Measurements from ENCODE around the gene KCNMB1. TPM values are rescaled to one million over a fixed set of nuclear protein-coding genes. Genes with fewer than 3 reads are reported as not detected.

KCNMB1 gene
- total and polyA plus RNA-seq, 8 donors: 0.78 to 5.0 (median 1.3) TPM

DNA sequence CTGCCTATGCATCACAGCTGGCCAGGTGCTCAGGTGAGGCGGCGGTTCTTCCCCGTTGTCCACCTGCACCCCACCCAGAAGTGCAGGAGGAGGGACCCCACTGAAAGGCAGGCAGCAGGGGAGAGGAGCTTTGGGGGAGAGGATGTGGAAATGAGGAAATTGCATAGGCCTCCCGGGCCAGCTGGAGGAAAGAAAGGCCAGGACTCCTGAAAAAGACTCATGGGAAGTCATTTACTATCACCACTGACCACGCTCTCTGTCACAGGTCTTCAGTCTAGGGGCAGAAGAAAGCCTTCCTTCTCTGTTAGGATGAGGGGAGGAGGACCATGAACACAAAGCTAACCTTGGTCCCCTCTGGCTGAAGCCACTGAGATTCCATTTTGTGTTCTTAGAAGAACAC, 28.1 kb downstream of the KCNMB1 start:
- H3K27me3 ChIP-seq: no peaks in the 10 kb centered on the region
- no peak overlapping the region for H3K4me3 ChIP-seq
- no peaks in the 10 kb centered on the region for H3K9me3 ChIP-seq
- TF ChIP-seq, protein P1, sequence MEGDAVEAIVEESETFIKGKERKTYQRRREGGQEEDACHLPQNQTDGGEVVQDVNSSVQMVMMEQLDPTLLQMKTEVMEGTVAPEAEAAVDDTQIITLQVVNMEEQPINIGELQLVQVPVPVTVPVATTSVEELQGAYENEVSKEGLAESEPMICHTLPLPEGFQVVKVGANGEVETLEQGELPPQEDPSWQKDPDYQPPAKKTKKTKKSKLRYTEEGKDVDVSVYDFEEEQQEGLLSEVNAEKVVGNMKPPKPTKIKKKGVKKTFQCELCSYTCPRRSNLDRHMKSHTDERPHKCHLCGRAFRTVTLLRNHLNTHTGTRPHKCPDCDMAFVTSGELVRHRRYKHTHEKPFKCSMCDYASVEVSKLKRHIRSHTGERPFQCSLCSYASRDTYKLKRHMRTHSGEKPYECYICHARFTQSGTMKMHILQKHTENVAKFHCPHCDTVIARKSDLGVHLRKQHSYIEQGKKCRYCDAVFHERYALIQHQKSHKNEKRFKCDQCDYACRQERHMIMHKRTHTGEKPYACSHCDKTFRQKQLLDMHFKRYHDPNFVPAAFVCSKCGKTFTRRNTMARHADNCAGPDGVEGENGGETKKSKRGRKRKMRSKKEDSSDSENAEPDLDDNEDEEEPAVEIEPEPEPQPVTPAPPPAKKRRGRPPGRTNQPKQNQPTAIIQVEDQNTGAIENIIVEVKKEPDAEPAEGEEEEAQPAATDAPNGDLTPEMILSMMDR (IDR thresholded peaks at IDR 0.05): no peak
- ATAC-seq (no peak), DNase-seq (no peak)
- peaks cover 4 to 87% of the 10 kb centered on the region in 2 donors for H3K4me1 ChIP-seq
- H3K36me3 ChIP-seq: no peaks in the 10 kb centered on the region
- intact Hi-C loops (cut with DNase I): no loop called here
- peak overlapping the region in 1 of 2 donors; percentile 78 for H3K27ac ChIP-seq

DNA sequence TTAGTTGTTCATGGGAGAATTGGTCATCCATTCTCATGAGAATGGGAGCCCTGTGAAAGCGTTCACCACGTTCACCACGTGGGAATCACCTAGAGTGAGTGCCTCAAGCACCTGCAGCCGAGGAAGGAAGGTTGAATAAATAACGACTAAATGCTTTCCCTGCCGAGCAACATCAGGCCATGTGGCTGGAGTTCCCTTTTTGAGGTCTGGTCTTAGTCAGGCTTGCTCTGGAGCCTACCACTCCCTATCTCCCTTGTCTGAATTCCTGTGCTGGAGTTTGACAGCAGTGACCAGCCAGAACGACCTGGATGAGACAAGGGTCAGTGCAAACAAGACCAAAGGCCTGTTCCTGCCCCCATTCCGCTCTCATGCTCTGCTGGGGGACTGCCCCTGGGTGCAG, 28.5 kb downstream of the KCNMB1 start:
- Histone ChIP-seq H3K4me1 (peaks cover 4 to 83% of the 10 kb centered on the region in 2 donors), H3K27me3 (no peaks in the 10 kb centered on the region), H3K36me3 (no peaks in the 10 kb centered on the region), H3K9me3 (no peaks in the 10 kb centered on the region), H3K27ac (peak overlapping the region in 1 of 2 donors; percentile 78), H3K4me3 (no peak overlapping the region)
- TF ChIP-seq, protein P1 (IDR thresholded peaks at IDR 0.05): no peak
- ATAC-seq (peak; percentile 27), DNase-seq (peak in 1 of 4 donors; percentile 48)
- intact Hi-C loops (cut with DNase I): no loop called here

DNA sequence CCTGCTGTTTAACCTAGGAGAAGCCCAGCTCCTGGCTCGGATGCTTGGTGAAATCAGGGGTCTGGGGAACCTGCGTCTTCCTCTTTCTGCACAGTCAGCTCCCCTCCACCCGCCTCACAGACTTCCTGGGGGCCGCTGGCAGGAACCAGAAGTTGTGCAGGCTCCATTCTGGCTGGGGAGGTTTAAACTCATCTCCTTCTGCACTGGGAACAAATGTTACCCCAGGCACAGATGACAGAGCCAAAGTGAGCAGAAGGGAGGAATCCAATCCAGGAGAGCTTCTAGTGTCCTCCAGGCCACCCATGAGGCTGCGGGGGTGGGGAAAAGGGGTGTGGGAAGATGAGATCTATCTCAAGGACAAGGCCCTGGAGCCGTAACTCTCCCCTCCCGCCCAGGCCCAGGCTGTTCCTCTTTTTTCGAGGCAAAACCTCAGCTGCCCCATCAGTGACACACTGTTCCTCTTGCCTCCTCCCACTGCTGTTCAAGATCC, 31.2 kb downstream of the KCNMB1 start:
- intact Hi-C loops (cut with DNase I): no loop called here
- Histone ChIP-seq H3K27ac (peak overlapping the region in 1 of 2 donors; percentile 89), H3K36me3 (no peaks in the 10 kb centered on the region), H3K27me3 (peaks cover 0 to 22% of the 10 kb centered on the region in 2 donors), H3K9me3 (no peaks in the 10 kb centered on the region), H3K4me1 (peaks cover 7 to 68% of the 10 kb centered on the region in 2 donors), H3K4me3 (no peak overlapping the region)
- ATAC-seq (peak; percentile 66), DNase-seq (peak in 2 of 4 donors; percentile 87 to 92)
- TF ChIP-seq, protein P1 (IDR thresholded peaks at IDR 0.05): no peak

DNA sequence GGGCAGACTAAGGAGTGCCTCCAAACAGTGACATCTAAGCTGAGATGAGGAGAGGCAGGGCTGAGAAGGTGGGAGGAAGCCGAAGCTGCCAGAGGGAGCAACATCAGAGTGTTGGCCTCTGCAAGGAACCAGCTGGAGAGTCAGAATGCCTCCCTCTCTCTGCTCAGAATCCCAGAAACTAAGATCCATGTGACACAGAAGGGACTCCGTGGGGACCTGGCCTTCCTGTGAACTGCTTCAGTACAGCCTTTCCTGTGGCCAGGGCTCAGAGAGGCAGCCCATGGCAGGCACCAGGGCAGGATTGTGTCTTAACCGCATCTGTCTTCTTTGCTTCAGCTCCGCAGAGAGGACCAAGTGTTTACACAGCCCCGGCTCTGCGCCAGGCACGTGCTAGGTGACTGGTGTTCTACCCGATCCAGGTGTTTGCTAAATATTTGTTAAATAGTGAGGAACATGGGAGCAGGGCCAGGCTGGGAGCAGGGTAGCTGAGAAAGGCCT, 33.5 kb downstream of the KCNMB1 start:
- intact Hi-C loops (cut with DNase I): no loop called here
- H3K9me3 ChIP-seq: no peaks in the 10 kb centered on the region
- H3K27ac ChIP-seq: no peak overlapping the region
- H3K36me3 ChIP-seq: no peaks in the 10 kb centered on the region
- ATAC-seq (peak; percentile 35), DNase-seq (peak in 1 of 4 donors; percentile 52)
- TF ChIP-seq, protein P1 (IDR thresholded peaks at IDR 0.05): no peak
- peaks cover 0 to 31% of the 10 kb centered on the region in 2 donors for H3K27me3 ChIP-seq
- H3K4me1 ChIP-seq: peaks cover 3 to 48% of the 10 kb centered on the region in 2 donors
- no peak overlapping the region for H3K4me3 ChIP-seq

DNA sequence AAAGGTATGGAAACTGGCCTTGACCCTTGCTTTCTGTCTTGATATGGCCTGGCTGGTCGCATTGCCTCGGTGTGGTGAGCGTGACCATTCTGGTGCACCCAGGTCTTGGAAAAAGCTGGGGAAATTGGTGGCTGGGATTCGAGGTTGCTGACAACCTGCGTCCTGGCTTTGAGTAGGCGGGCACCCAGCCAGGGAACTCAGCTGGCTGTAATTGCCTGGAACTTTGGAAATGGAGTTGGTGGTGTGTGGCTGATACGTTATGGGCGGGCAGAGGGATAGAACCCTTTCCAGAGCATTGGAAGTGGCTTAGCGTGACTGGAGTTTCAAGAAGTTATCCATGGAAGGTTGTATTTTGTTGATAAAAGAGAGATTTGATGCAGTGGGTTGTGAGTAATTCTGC, 35.2 kb downstream of the KCNMB1 start:
- intact Hi-C loops (cut with DNase I): no loop called here
- H3K4me3 ChIP-seq: no peak overlapping the region
- no peaks in the 10 kb centered on the region for H3K36me3 ChIP-seq
- DNase-seq (no peak), ATAC-seq (no peak)
- H3K9me3 ChIP-seq: no peaks in the 10 kb centered on the region
- H3K4me1 ChIP-seq: peaks cover 3 to 32% of the 10 kb centered on the region in 2 donors
- no peak overlapping the region for H3K27ac ChIP-seq
- H3K27me3 ChIP-seq: peaks cover 0 to 31% of the 10 kb centered on the region in 2 donors
- TF ChIP-seq, protein P1 (IDR thresholded peaks at IDR 0.05): no peak

Measured in left lung (tissue), 10 donors.